Stimulated activated CD4-positive, alpha-beta T cell treated with anti-CD3 and anti-CD28 coated beads, Interleukin-4, amount 100 ng/mL, for 1 hour (primary cell): Measurements from ENCODE around the gene VWF.
A peak's percentile ranks its signal among the peaks of the same experiment; 100 is the strongest.
"Not testable (repeated sequence)": the region's sequence is repeated elsewhere in the genome, so short reads cannot be mapped to it uniquely, and the experiment has no call there.

Source experiments
- DNase-seq: peaks from one replicate; pipeline ENCODE4 v3.0.0-alpha.2; 2020

VWF gene

GRCh38 chr12:6124411-6125309 is at the start of gene VWF:
VWF (minus strand) TSS chr12:6124670; CDS start chr12:6123196, 1,474 bp downstream.
- no peak for DNase-seq

GRCh38 chr12:6172862-6173261 is 48.4 kb upstream of the VWF start:
- DNase-seq = no peak

GRCh38 chr12:6172086-6172485 is 47.6 kb upstream of the VWF start:
- DNase-seq = no peak

GRCh38 chr12:6171409-6172015 is 47.0 kb upstream of the VWF start:
- DNase-seq = no peak

GRCh38 chr12:6167327-6168280 is 43.1 kb upstream of the VWF start:
- DNase-seq = peak; percentile 52

GRCh38 chr12:6166808-6167207 is 42.3 kb upstream of the VWF start:
- DNase-seq = no peak

- DNase-seq = no peak
Observed at GRCh38 chr12:6165395-6165794, 40.9 kb upstream of the VWF start.

- no peak for DNase-seq
Observed at GRCh38 chr12:6163416-6164060, 39.1 kb upstream of the VWF start.

GRCh38 chr12:6161124-6161882 is 36.8 kb upstream of the VWF start:
- no peak for DNase-seq

- not testable (repeated sequence) for DNase-seq
Observed at GRCh38 chr12:6160049-6160649, 35.7 kb upstream of the VWF start.

- DNase-seq = not testable (repeated sequence)
Observed at GRCh38 chr12:6159166-6160011, 34.9 kb upstream of the VWF start.

GRCh38 chr12:6158749-6159148 is 34.3 kb upstream of the VWF start:
- no peak for DNase-seq

- no peak for DNase-seq
Observed at GRCh38 chr12:6158255-6158654, 33.8 kb upstream of the VWF start.

GRCh38 chr12:6157482-6157881 is 33.0 kb upstream of the VWF start:
- no peak for DNase-seq

- DNase-seq = no peak
Observed at GRCh38 chr12:6154730-6155459, 30.4 kb upstream of the VWF start.

GRCh38 chr12:6148722-6149121 is 24.3 kb upstream of the VWF start:
- DNase-seq = not testable (repeated sequence)

- DNase-seq = no peak
Observed at GRCh38 chr12:6148061-6148460, 23.6 kb upstream of the VWF start.

GRCh38 chr12:6146951-6147350 is 22.5 kb upstream of the VWF start:
- DNase-seq = no peak

GRCh38 chr12:6146509-6146908 is 22.0 kb upstream of the VWF start:
- DNase-seq = no peak

- DNase-seq = no peak
Observed at GRCh38 chr12:6145564-6145963, 21.1 kb upstream of the VWF start.
